Fibroblast of villous mesenchyme (primary cell): ENCODE results near the gene PCNX2. TPM values are rescaled to one million over a fixed set of nuclear protein-coding genes. Genes with fewer than 3 reads are reported as not detected.

ENCODE experiments used
- DNase-seq: peaks from one replicate; pipeline ENCODE4 v3.0.0-alpha.2; 2010; ENCODE audit warnings: low read depth
- H3K4me3 ChIP-seq: 2 replicates; pipeline ENCODE4 v1.5.1; 2011; ENCODE audit warnings: low read depth, mild to moderate bottlenecking, low read length
- total RNA-seq: library from RNA; depleted of rRNA; stranded (reverse); fragments of >200 nt; gene quantifications from 2 replicates; pipeline ENCODE4 v1.2.3, GENCODE V29; 2012
- TF ChIP-seq, protein P1 (sequence below): IDR thresholded peaks from 2 replicates; pipeline ENCODE4 v1.5.1; 2012; ENCODE audit warnings: low read depth, mild to moderate bottlenecking, low read length; ENCODE audit not compliant: insufficient read depth

PCNX2 gene
- total RNA-seq, 1 donor = 38.4 TPM

DNA sequence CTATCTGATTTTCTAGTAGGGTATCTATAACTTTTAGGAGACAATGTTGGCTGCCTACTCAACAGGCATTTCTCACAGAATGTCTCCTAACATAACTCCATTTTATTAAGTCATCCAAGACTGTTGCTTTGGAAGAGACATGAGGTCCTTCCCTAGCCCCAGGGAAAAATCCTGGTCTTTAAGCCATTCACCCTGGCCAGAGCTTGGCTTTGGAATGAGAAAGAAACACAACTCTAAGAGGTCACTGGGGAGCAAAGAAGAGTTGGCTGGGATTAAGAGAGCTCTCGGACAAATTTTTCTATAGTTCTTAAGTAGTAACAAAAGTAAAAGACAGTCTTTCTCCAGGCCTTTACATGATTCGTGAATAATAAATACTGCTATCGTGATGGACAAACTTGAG, 57.9 kb downstream of the PCNX2 start:
- DNase-seq = no peak
- no peak overlapping the region for H3K4me3 ChIP-seq
- TF ChIP-seq, protein P1, sequence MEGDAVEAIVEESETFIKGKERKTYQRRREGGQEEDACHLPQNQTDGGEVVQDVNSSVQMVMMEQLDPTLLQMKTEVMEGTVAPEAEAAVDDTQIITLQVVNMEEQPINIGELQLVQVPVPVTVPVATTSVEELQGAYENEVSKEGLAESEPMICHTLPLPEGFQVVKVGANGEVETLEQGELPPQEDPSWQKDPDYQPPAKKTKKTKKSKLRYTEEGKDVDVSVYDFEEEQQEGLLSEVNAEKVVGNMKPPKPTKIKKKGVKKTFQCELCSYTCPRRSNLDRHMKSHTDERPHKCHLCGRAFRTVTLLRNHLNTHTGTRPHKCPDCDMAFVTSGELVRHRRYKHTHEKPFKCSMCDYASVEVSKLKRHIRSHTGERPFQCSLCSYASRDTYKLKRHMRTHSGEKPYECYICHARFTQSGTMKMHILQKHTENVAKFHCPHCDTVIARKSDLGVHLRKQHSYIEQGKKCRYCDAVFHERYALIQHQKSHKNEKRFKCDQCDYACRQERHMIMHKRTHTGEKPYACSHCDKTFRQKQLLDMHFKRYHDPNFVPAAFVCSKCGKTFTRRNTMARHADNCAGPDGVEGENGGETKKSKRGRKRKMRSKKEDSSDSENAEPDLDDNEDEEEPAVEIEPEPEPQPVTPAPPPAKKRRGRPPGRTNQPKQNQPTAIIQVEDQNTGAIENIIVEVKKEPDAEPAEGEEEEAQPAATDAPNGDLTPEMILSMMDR = no peak

DNA sequence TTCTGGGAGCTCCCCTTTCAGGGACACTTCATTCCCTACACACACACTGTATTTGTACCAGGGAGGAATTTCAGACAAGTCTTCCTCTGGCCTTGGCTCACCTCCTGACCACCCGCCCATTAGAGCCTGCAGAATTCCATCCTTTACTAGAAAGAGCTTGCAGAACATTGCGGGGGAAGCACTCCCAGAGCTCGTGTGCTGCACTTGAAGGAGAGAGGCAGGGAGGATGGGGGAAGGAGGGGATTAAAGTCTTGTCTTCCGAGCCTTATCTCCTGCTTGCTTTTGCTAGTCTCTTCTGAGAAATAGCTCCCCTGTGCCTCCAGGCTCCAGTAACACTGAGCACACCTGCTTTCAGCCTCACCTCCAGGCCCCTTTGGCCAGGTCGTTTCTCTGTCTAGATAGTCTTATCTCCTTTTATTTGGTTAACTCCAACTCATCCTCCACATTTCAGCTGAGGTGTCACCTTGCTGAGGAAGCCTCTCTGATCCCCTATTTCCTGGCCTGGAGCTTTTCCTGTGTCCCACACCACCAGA, 62.0 kb downstream of the PCNX2 start:
- DNase-seq = no peak
- no peak overlapping the region for H3K4me3 ChIP-seq
- TF ChIP-seq, protein P1 = no peak

DNA sequence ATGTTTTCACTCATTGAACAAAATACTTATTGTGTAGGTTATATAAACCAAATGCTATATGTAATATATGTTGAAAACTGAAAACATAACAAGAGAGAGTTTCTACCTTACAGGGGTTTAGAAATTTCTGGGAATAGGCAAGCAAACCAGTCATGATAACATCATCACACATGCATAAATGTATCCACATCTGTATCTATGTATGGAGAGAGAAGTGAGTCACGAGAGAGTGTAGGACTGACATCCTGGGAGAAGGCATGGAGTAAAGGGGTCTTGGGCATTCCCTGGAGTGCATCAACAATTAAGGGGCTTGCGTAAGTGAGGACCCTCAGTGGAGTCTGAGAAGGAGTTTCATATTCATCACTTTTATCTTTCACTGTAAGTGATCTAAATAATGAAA, 65.5 kb downstream of the PCNX2 start:
- TF ChIP-seq, protein P1 = no peak
- DNase-seq = no peak
- H3K4me3 ChIP-seq = no peak overlapping the region

DNA sequence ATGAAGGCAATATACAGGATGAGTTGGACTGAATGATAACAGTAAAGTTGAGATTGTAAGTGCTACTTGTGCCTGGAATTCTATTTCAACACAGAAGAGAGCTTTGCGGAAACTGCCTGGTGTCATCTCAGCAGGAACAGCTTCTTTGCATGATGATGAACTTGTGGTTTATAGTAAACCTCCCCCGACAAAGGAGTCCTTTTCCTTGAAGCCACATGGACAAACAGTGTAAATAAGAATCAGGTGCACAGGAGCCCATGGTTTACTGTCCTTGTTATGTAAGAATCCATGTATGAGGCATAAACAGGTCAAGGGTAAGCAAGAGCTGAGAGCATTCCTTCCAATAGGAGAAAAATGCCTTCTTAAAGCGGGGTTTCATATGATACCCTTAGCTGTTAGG, 66.2 kb downstream of the PCNX2 start:
- TF ChIP-seq, protein P1 = no peak
- no peak overlapping the region for H3K4me3 ChIP-seq
- no peak for DNase-seq

DNA sequence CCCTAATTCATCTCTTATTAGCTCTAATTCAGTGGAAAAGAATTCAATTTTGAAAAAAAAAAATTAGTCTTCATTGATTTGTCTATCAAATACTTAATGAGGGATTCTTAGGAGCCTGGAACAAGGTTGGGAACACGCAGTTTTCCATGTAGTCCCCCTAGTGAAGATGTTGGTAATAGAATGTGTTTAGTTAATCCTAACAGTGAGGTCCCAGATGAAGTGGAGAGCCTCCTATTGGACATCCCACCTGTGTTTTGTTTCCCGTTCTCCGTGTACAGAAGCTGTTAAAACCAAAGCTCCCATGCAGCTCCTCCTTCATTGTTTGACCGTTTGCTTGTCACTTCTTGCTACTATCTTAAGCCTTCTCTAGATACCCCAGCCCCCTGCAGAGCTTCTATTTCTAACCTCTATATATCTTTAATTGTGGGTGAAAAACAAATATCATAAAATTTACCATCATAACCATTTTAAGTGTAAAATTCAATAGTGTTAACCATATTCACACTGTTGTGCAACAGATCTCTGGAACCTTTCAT, 67.5 kb downstream of the PCNX2 start:
- no peak for DNase-seq
- TF ChIP-seq, protein P1 = no peak
- no peak overlapping the region for H3K4me3 ChIP-seq

DNA sequence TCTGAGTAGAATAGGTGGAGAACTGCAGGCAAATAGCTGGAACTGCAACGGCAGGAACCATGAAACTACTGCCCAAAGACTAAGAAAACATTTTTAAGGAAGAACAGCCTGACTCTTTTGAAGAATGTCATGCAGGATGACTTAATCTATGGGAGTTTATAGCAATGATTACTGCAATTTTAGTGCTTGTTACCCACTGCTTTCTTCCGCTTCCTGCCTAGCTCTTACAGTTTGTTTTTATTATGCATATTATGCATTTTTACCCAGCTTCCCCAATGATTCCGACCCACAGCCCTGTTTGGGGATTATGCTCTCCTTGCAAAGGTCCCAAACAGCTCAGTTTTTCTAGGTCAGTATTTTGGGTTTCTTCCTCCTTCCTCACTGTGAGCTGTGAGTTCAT, 71.2 kb downstream of the PCNX2 start:
- no peak overlapping the region for H3K4me3 ChIP-seq
- peak; percentile 19 for DNase-seq
- TF ChIP-seq, protein P1 = no peak

- TF ChIP-seq, protein P1 = no peak
- H3K4me3 ChIP-seq = no peak overlapping the region
- DNase-seq = no peak
Observed at GRCh38 chr1:233217832-233218231, 77.7 kb downstream of the PCNX2 start.
